Measurements from ENCODE around the gene NANOS1.
A peak's percentile ranks its signal among the peaks of the same experiment; 100 is the strongest.
"Not testable (repeated sequence)": the region's sequence is repeated elsewhere in the genome, so short reads cannot be mapped to it uniquely, and the experiment has no call there.

The NANOS1 gene

GRCh38 chr10:119020627-119020946, 8.9 kb upstream of the NANOS1 start:
- no peak for DNase-seq

- DNase-seq, result peak in 2 of 3 experiments; percentile 11 to 52
Measured at GRCh38 chr10:119022846-119023552, 6.5 kb upstream of the NANOS1 start.

DNA sequence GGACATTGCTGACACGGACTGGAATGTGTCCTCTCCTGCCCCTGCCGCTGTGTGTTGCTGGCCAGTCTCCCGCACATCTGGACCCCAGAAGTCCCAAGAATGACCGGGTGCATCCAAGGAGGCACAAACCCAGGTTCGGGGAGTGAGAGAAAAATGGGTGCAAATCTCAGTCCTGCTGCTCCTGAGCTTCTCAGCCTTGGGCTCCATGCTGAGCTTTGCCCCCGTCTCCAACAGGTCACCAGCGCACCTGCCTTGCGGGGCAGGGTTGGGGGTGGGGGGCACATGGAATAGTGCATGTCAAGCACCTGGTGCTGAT, 6.0 kb upstream of the NANOS1 start:
- peak in 2 of 3 experiments; percentile 6 to 45 for DNase-seq

DNA sequence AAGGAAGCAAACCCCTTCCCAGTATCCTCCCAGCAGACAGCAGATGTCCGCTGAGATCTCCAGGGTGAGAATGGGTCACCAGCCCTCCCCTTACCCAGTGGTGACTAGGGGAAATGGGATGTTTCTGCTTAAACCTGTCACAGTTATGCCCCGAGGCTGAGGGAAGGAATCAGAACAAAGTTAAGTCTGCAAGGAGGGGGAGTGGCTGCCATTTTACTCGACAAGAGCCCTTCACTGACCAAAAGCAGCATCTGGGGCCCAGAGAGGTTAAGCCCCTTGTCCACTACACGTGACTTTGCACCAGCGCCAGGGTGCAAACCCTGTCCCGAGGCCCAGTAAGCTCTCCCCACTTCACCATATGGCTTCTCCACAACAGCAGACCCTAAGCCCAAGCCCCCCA, 4.6 kb upstream of the NANOS1 start:
- DNase-seq, result no peak

GRCh38 chr10:119025336-119025735, 4.2 kb upstream of the NANOS1 start:
- DNase-seq, result peak in 2 of 3 experiments; percentile 26 to 63

DNA sequence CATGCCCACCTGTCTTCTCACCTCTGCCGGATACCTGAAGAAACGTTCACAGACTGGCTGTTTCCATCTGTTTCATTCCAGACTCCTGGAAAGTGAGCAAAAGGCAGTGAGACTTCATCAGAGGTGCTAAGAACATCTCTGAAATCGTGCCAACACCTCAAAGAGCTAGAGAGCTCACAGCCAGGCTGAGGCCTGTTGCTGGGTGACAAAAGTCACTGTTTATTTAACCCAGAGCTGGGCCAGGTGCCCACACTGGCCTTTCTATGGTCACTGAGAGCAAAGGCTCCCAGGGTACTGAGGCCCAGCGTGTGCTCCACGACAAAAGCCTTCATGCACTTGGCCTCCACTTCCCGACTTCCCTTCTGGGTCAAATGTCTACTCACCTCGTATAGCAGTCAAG, 3.7 kb upstream of the NANOS1 start:
- DNase-seq, result peak in 1 of 3 experiments; percentile 30

GRCh38 chr10:119026301-119027110, 3.0 kb upstream of the NANOS1 start:
- no peak for DNase-seq

DNA sequence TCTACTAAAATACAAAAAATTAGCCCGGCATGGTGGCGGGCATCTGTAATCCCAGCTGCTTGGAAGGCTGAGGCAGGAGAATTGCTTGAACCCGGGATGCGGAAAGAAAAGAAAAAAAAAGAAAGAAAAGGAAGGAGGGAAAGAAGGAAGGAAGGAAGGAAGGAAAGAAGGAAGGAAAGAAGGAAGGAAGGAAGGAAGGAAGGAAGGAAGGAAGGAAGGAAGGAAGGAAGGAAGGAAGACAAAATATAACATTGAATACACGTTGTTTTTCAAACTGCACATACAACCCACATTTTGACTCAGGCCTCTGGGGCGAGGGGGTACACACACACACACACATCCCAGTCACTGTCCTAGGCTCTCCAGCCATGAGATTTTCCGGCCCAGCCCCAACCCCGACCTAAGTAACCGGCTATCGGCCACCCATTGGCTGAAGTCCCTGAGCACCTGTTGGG, 1.0 kb upstream of the NANOS1 start:
- not testable (repeated sequence) for DNase-seq

DNA sequence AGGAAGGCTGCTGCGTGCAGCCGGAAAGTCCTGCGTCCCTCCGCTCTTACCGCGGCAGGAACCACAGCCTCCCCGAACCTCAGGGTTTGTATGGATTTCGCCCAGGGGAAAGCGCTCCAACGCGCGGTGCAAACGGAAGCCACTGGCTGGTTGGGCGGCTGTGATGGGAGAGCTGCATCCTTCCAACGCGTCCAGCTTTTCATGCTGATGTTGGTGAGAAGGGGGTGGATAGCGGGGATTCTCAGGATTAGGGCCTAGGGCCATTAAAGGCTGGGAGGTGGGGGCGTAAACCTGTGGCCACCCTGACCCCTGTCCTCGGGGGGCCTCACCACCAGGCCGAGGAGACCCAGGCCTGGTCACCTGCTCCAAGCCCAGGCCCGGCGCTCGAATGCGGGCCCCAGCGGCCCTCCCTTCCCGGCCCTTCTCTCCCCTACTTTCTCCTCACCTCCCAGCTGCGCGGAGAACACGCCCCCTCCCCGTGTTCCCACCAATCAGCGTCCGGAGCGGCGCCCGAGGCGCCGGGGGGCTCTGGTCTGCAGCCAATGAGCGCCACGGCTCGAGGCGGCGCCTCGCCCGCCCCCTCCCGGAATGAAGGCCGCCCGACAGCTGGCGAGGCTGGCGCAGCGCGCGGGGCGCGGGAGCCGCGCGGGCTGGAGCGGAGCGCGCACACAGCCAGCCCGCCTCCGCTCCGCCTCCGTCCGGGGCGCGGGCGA, 458 bp upstream of the NANOS1 start:
- peak; percentile 84 to 95 (median 94) for DNase-seq

- DNase-seq, result peak; percentile 38 to 77 (median 66)
Measured at GRCh38 chr10:119030421-119031250, 1.1 kb downstream of the NANOS1 start.

GRCh38 chr10:119031496-119032059, 2.1 kb downstream of the NANOS1 start:
- DNase-seq, result peak in 1 of 3 experiments; percentile 6

- DNase-seq, result no peak
Measured at GRCh38 chr10:119039161-119039560, 9.6 kb downstream of the NANOS1 start.

- DNase-seq, result no peak
Measured at GRCh38 chr10:119041326-119041725, 11.8 kb downstream of the NANOS1 start.

DNA sequence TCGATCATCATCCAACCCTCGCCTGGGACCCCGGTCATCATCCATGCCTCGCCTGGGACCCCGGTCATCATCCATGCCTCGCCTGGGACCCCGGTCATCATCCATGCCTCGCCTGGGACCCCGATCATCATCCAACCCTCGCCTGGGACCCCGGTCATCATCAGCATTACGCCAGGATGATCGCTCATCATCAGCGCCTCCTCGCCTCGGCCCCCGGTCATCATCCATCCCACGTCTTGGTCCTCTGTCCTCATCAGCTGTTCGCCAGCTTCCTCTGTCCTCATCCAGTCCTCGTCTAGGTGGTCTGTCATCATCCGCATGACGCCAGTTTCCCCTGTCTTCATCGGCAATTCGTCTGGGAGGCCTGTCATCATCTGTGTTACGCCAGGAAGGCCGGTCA, 12.7 kb downstream of the NANOS1 start:
- DNase-seq, result no peak

DNA sequence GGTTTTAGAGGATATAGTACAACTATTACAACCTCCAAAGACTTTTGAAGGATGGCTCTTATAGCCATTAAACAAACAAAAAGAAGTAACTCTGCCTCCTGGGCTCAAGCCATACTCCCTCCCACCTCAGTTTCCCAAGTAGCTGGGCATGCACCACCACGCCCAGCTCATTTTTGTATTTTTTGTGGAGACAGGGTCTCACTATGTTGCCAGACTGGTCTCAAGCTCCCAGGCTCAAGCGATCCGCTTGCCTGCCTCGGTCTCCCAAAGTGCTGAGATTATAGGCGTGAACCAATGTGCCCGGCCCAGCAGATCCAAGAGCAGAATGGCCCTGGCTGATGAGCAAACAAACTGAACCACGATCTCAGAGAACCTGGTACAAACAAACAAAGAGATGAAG, 16.0 kb downstream of the NANOS1 start:
- DNase-seq, result no peak

DNA sequence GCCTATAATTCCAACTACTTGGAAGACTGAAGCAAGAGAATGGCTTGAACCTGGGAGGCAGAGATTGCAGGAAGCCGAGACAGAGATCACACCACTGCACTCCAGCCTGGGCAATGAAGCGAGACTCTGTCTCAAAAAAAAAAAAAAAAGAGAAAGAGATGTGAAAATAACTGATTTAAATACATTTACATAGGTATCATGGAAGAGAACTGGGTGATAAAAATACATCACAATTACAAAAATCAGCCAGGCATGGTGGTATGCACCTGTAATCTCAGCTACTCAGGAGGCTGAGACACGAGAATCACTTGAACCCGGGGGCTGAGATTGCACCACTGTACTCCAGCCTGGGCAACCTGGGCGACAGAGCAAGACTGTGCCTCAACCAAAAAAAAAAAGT, 19.8 kb downstream of the NANOS1 start:
- DNase-seq, result no peak

DNA sequence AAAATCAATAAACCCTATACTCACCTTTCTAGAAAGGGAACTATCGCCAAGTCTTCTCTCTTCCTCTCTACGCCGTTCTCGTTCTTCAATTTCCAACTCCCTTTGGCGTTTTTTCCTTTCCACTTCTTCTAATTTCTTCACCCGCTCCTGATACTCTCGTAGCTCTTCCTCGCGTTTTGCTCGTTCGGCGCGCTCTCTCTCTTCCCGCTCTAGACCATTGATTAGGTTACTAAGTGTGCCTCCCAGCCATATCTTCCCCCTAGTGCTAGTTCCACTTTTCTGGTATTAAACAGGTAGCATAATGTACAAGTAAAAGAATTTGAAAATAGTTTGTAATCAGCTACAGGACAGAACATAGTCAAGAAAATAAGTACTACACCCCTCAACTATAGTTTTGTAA, 20.3 kb downstream of the NANOS1 start:
- no peak for DNase-seq

GRCh38 chr10:119051775-119052174, 22.3 kb downstream of the NANOS1 start:
- DNase-seq, result no peak

- no peak for DNase-seq
Measured at GRCh38 chr10:119055472-119055871, 26.0 kb downstream of the NANOS1 start.

GRCh38 chr10:119058010-119058409, 28.5 kb downstream of the NANOS1 start:
- no peak for DNase-seq

DNA sequence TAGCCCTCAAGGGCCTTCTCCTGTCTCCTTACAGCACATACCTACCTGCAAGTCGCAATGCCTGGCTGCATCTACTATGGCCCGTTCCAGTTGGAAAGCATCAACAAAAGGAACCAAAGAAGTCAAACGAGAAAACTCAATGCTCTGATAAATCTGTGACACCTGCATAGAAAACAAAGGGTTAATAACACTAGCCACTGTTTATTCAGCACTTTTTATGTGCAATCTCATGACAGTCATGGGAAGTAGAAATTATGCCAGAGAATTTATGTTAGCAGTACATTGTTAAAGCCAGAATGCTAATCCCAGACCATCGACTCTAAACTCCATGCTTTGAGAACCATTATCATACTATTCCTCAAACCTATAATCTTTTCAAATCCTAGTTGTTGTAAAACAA, 30.0 kb downstream of the NANOS1 start:
- DNase-seq, result no peak

DNA sequence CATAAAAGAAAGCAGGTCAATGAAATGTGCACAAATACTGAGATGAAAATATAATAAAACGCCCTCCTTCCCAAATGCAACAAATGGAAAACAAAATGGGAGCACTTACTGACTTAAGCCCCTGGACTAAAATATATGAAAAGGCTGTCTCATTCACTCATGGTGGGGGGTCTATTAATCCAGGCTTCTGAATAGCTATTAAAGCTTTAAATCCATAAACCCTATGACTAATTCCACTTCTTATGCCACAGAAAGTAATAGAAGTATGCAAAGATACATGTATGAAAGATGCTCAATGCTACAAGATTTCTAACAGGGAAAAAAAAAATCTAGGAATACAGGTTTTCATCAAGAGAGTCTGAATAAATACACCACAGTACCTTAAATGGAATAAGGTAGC, 30.6 kb downstream of the NANOS1 start:
- no peak for DNase-seq

- DNase-seq, result no peak
Measured at GRCh38 chr10:119061352-119061751, 31.8 kb downstream of the NANOS1 start.

Measured in NCI-H1417 (cell line).